Measurements from ENCODE around the gene COL23A1. TPM values are rescaled to one million over a fixed set of nuclear protein-coding genes. Genes with fewer than 3 reads are reported as not detected.

Gene COL23A1
- total RNA-seq, 1 donor from 2014 or later, result 4.3 TPM

DNA sequence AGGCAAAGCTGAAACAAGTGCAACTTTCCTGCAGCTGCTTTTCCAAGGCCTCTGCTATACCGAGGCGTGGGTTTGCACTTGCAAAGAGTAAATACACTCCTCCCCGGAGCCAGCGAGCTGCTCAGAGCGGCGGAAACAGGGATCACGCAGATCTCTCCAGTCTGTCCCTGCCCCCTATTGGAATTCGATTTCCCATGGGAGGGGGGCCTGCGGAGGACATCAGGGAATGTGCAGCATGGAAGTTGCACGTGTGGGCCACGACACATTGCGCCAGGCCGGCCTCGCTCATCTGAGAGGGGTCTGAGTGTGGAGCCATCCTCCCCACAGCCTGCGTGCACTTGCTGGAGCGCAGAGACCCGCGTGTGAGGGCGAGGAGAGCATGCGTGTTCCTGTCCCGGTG, 253.3 kb downstream of the COL23A1 start:
- Histone ChIP-seq H3K4me3 (no peak overlapping the region), H3K27me3 (no peaks in the 10 kb centered on the region), H3K27ac (no peak overlapping the region), H3K9me3 (no peaks in the 10 kb centered on the region), H3K4me1 (peaks cover 0 to 4% of the 10 kb centered on the region in 2 donors), H3K36me3 (no peaks in the 10 kb centered on the region)
- DNase-seq (ENCODE audit: low spot score in 2 of 2), result no peak
- TF ChIP-seq, protein P1, sequence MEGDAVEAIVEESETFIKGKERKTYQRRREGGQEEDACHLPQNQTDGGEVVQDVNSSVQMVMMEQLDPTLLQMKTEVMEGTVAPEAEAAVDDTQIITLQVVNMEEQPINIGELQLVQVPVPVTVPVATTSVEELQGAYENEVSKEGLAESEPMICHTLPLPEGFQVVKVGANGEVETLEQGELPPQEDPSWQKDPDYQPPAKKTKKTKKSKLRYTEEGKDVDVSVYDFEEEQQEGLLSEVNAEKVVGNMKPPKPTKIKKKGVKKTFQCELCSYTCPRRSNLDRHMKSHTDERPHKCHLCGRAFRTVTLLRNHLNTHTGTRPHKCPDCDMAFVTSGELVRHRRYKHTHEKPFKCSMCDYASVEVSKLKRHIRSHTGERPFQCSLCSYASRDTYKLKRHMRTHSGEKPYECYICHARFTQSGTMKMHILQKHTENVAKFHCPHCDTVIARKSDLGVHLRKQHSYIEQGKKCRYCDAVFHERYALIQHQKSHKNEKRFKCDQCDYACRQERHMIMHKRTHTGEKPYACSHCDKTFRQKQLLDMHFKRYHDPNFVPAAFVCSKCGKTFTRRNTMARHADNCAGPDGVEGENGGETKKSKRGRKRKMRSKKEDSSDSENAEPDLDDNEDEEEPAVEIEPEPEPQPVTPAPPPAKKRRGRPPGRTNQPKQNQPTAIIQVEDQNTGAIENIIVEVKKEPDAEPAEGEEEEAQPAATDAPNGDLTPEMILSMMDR (IDR thresholded peaks at IDR 0.05), result no peak
- intact Hi-C loops (cut with DNase I), result no loop called here

DNA sequence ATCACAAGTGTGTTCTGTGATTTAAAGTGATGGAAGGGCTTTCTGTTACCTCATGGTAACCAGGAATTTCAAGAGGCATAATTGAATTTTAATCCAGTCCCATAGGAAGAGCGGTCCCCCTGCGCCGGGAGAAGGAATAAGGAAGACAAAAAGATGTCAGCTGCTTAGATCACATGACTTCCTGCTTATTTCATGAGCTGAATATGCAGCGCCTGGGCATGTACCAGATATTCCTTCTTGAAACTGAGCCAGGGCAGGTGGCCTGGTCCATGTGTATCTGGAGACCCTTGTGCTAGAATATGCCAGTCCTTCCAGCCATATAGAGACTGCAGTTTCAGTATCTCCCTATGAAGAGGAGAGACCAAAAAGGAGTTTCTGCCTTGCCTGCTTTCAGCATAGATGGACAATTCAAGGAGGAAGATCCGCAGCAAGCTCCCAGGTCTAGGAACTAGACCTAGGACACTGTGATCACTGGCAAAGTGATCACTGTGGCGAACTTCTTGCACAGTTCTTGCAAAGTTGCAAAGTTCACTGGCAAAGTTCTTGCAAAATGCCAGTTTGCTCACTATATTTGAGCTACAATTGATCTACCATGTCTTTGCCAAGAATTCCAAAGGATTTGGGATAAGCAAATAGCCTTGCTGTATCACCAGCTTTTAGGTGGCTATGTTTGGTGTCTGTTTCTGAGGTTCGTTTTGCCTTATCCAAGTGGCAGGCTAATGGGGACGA, 254.7 kb downstream of the COL23A1 start:
- DNase-seq (ENCODE audit: low spot score in 2 of 2), result no peak
- intact Hi-C loops (cut with DNase I), result no loop called here
- H3K36me3 ChIP-seq, result no peaks in the 10 kb centered on the region

DNA sequence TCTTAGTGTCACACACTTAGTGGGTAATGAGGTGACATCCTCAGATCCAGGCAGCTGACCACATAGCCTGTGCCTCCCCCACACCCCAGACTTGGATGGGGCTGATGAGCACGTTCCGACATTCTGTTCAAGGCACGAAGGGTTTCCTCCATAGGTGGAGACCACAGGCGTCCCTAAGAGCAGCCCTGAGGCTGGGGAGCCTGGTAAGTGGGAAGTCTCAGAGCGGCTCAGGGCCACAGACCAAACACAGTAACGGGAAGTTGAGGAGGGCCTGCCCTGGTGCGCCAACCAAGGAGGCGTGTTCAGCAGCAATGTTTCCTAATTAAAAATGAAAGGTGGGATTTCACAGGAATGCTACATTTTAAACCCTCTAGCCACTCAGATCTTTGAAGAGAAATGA, 255.3 kb downstream of the COL23A1 start:
- no peaks in the 10 kb centered on the region for H3K27me3 ChIP-seq
- no peak overlapping the region for H3K27ac ChIP-seq
- TF ChIP-seq, protein P1 (IDR thresholded peaks at IDR 0.05), result no peak
- peaks cover 3 to 11% of the 10 kb centered on the region in 2 donors for H3K4me1 ChIP-seq
- H3K4me3 ChIP-seq, result no peak overlapping the region
- H3K36me3 ChIP-seq, result no peaks in the 10 kb centered on the region
- DNase-seq (ENCODE audit: low spot score in 2 of 2), result no peak
- no peaks in the 10 kb centered on the region for H3K9me3 ChIP-seq
- intact Hi-C loops (cut with DNase I), result no loop called here

More for the DNA sequence above, 254.7 kb downstream of the COL23A1 start:
- Histone ChIP-seq H3K9me3 (no peaks in the 10 kb centered on the region), H3K4me3 (no peak overlapping the region), H3K4me1 (peaks cover 3 to 11% of the 10 kb centered on the region in 2 donors), H3K27ac (no peak overlapping the region), H3K27me3 (no peaks in the 10 kb centered on the region)
- TF ChIP-seq, protein P1 (IDR thresholded peaks at IDR 0.05), result no peak

DNA sequence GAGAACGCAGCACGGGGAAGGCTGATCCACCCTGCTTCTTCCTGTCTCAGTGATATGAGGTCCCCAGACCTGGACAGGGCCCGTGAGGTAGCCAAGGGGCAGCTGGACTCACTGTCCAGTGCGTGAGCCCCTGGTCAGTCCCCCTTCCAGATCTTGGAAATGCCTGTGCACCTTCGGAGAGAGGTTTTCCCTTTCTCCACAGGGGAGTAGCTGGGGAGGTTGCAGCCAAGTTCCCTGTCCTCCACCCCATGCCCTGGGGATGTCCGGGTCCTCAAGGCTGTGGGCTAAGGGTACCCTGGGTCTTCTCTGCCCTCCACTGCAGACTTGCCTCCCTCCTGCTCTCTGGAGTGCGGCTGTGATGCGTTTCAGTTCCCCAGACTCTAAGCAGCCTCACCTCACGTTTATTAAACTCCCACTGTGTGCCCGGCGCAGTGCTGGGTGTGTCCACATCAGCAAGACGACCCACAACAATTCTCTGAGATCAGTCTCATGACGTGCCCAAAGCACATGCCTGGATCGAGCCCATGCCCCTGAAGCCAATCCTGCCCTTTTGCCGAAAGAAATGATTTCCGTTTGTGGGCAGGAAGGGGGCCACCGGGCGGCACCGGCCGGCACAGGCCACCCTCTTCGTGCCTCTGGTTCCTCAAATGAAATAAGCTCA, 256.2 kb downstream of the COL23A1 start:
- Histone ChIP-seq H3K27ac (no peak overlapping the region), H3K9me3 (no peaks in the 10 kb centered on the region), H3K36me3 (no peaks in the 10 kb centered on the region), H3K27me3 (no peaks in the 10 kb centered on the region), H3K4me3 (no peak overlapping the region), H3K4me1 (peaks cover 3 to 11% of the 10 kb centered on the region in 2 donors)
- DNase-seq (ENCODE audit: low spot score in 2 of 2), result no peak
- intact Hi-C loops (cut with DNase I), result no loop called here
- TF ChIP-seq, protein P1 (IDR thresholded peaks at IDR 0.05), result no peak

DNA sequence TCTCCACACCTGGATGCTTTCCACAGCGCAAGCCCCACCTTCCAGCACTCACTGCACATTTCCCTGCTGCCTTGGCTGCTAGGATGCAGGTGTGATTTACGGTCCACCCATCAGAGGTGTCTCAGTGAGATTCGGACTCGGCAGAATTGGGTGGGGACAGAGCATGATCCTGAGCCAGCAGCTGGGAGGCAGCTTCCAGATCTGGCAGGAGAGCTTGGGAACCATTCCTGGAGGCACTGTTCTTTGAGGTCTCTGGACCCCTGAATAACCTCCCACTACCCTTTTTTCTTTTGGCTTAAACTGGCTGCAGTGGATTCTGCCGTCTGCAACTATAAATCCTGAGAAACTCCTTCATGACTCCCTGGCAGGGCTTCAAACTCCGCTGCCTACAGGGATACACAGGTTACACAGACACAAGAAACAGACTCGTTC, 258.0 kb downstream of the COL23A1 start:
- Histone ChIP-seq H3K4me1 (peaks cover 3 to 11% of the 10 kb centered on the region in 2 donors), H3K36me3 (no peaks in the 10 kb centered on the region), H3K27me3 (no peaks in the 10 kb centered on the region), H3K27ac (no peak overlapping the region), H3K9me3 (no peaks in the 10 kb centered on the region), H3K4me3 (no peak overlapping the region)
- DNase-seq (ENCODE audit: low spot score in 2 of 2), result no peak
- intact Hi-C loops (cut with DNase I), result no loop called here
- TF ChIP-seq, protein P1 (IDR thresholded peaks at IDR 0.05), result no peak

All from ascending aorta (tissue), 2 donors.